Ecto neural progenitor cell (in vitro differentiated cells): Measurements from ENCODE around the gene ZBTB18.
"Not testable (repeated sequence)": the region's sequence is repeated elsewhere in the genome, so short reads cannot be mapped to it uniquely, and the experiment has no call there.

ENCODE experiments used
- DNase-seq: peaks from one replicate; pipeline ENCODE4 v3.0.0-alpha.2; 2018; ENCODE audit warnings: low spot score

ZBTB18 gene

DNA sequence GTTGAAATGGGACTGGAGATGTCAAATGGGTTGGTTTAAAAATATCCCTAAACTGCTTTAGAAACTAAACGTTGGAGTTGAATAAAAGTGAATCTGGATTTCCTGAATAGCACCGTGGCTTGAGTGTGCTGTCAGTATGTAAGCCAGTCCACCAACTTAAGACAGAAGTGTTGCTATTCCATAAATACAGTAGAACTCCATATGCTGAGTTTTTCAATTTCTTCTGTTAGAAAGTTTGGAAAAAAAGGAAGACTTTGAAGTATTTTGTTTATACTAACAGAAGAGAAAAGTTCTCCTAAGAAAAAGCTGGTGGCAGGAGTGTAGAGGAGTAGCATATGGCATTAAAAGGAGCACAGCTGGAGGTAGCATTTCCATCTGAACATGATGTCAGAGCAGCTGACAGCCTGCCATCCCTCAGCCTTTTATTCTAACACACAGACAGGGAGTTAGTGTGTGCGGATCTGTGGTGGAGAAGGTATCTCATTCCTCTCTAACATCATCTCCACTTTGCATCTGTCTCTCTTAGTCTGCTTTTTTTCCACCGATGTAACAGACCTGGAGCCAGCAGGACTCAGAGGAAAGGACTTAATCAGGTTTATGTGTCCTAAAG is at the start of gene ZBTB18:
Gene ZBTB18, plus strand, starts transcription at position 449 of the 610 bp plus-strand sequence. Its CDS starts 149 bp downstream, at position 598.
- no peak for DNase-seq

- DNase-seq: no peak
Measured at GRCh38 chr1:244002721-244003120, 48.4 kb upstream of the ZBTB18 start.

DNA sequence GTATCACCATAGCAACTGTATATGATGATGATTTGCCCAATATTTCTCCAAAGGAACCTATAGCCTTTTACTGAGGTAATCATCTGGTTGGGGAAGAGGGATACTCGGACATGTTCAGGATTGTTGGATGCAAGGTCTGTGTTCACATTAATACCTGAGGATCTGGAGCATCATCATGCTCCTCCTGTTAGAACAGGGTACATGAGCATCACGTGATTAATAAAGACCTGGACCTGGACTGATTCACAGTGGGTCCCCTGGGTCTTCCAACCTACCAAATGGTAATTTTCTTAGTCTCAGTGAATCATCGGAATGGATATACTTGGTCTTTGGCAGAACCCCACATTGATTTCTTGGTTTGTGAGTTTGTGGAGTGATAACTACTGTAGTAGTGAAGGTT is 45.6 kb upstream of the ZBTB18 start:
- no peak for DNase-seq

DNA sequence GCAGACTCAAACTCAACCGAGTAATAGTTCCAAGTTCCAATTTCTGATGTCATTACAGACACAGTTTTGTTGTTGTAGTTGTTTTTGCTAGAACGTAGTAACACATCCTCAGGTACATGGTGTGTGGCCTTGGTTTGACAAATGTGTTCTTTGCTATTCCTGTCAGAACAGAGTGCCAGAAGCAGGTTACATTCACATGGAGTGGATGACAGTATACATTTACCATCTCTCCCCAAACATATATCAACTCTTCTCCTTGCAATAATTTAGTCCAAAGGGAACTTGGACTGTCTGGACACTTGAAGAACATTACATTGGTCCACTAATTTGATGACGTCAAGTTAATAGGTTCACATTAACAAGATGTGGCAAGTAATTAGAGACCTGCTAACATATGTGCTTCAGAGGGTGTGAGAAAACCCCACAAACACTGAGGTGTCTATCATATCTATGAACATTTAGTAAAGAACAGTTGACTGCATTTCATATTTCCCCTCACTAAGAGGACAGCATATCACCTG is 44.6 kb upstream of the ZBTB18 start:
- DNase-seq: no peak

DNA sequence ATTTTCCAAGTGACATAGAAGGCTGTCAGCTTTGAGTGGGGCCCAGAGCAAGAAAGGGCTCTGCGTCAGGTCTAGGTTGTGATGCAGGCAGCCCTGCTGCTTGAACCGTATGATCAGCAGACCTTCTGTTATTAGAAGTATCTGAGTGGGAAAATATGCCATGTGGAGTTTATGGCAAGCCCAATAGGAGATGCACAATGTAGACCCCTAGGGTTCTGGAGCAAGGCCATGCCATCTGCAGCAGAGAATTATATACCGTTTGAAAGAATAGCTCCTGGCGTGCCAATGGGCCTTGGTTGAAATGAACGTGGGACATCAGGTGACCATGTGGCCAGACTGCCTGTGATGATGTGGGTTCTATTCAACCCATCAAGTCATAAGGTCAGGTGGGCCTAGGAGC is 44.1 kb upstream of the ZBTB18 start:
- DNase-seq: no peak

- DNase-seq: no peak
Measured at GRCh38 chr1:244010191-244010590, 40.9 kb upstream of the ZBTB18 start.

GRCh38 chr1:244010703-244011123 is 40.4 kb upstream of the ZBTB18 start:
- no peak for DNase-seq

DNA sequence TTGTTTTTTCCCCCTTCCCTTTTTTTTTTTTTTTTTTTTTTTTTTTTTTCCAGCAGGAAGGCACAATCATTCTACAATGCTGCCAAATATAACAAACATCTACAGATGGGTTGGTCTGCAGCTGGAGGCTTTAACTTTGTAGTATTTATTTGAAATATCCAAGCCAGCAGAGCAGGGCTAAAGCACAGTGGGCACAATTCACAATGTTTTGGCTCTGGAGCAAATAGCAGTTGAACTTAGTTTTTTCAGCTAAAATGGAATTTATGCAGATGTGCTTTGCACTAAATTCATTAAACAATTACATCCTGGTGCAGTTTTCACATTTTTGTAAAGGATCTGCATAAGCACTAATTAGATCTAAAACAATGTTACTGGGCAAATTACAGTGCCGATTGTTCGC is 39.8 kb upstream of the ZBTB18 start:
- no peak for DNase-seq

- no peak for DNase-seq
Measured at GRCh38 chr1:244011786-244012185, 39.3 kb upstream of the ZBTB18 start.

GRCh38 chr1:244012202-244012601 is 38.9 kb upstream of the ZBTB18 start:
- DNase-seq: no peak

GRCh38 chr1:244013100-244013499 is 38.0 kb upstream of the ZBTB18 start:
- no peak for DNase-seq

DNA sequence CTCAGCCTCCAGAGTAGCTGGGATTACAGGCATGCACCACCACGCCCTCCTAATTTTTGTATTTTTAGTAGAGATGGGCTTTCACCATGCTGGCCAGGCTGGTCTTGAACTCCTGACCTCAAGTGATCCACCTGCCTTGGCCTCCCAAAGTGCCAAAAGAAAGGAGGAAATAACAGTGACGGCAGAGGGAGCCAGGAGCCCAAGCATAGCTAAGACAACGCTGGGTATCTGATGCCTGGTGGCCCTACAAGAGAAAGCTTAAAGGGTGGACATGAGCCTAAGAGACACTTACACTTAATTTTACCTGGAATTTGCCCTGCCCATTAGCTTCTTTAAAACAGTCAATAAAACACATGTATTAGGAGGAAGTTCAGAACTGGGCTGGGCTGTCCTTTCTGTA is 36.2 kb upstream of the ZBTB18 start:
- not testable (repeated sequence) for DNase-seq

DNA sequence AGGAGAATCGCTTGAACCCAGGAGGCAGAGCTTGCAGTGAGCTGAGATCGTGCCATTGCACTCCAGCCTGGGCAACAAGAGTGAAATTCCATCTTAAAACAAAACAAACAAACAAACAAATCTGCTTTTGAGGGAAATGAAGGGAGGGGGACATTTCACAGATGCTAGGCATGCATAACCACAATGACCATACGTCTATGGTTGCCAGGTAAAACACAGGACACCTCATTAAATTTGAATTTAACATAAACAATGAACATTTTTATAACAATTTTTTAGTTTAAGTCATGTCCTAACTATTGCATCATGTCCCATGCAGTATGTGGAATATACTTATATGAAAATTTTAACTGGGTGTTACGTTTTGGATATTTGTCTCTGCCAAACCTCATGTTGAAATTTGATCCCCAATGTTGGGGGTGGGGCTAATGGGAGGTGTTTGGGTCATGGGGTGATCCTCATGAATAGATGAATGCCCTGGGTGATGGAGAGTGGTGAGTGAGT is 31.0 kb upstream of the ZBTB18 start:
- no peak for DNase-seq

DNA sequence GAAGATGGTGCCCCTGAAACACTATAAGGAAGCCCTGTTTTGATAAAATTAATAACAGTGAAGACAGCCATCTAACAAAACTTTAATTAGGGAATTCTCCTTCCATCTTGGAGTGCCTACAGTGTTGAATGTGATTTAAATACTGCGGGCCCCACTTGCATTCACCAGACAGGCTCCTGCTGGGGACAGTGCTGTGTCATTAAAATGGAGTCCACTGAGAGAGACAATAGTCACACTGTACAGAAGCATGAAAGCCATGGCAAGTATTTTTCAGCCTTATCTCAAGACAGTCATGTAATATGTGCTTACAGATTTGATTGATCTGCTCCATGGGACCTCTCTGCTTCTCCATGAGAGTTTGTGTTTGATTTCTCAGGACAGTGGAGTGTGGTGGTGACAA is 29.7 kb upstream of the ZBTB18 start:
- DNase-seq: no peak

GRCh38 chr1:244022311-244022710 is 28.8 kb upstream of the ZBTB18 start:
- DNase-seq: no peak

GRCh38 chr1:244022864-244023440 is 28.1 kb upstream of the ZBTB18 start:
- DNase-seq: no peak

- DNase-seq: no peak
Measured at GRCh38 chr1:244027491-244028145, 23.5 kb upstream of the ZBTB18 start.

GRCh38 chr1:244028701-244029100 is 22.4 kb upstream of the ZBTB18 start:
- no peak for DNase-seq

DNA sequence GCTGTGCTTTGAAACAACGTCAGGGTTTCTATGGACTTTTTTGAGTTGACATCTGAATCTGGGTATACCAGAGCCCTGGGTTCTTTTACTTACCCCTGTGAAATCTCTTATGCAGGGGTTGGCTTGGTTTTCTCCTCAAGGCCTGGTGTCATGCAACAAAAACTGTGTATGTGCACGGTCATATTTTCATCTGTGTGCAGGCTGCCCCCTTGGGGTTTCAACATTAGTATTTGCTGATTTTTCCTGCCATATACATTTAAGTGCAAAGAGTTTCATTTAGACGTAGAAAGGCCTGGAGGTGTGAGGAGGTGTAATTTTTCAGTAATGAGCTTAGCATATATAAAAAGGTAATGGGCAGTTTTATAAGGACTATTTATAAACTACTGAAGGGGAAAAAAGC is 22.0 kb upstream of the ZBTB18 start:
- DNase-seq: no peak

GRCh38 chr1:244030481-244031040 is 20.5 kb upstream of the ZBTB18 start:
- no peak for DNase-seq

DNA sequence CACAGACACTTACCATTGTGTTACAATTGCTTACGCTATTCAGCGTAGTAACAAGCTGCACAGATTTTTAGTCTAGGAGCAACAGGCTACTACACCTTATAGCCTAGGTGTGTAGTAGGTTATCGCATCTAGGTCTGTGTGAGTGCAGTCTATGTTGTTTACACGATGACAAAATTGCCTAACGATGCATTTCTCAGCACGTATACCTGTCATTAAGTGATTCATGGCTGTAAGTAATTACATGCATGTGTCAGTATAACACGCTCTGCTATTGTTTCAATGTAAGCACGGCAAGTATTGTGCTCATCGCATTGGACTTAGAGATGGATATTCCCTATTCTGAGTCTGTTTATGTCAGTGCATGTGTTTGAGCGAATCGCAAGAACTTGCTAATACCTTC is 15.7 kb upstream of the ZBTB18 start:
- DNase-seq: no peak

GRCh38 chr1:244037252-244037651 is 13.8 kb upstream of the ZBTB18 start:
- DNase-seq: no peak
